HG03432 (cell line): ENCODE results near the gene EEF2KMT.

ENCODE experiments used
- ATAC-seq: cut with Tn5 transposase; IDR thresholded peaks from one replicate; pipeline ENCODE4 v1.9.1; 2021; ENCODE audit warnings: mild to moderate bottlenecking, moderate library complexity; ENCODE audit not compliant: unreplicated experiment

Gene EEF2KMT

GRCh38 chr16:5042574-5043171 is 54.9 kb downstream of the EEF2KMT start:
- no peak for ATAC-seq

- peak; percentile 94 for ATAC-seq
These were observed 55.9 kb downstream of the EEF2KMT start for GRCh38 chr16:5041600-5042133.

DNA sequence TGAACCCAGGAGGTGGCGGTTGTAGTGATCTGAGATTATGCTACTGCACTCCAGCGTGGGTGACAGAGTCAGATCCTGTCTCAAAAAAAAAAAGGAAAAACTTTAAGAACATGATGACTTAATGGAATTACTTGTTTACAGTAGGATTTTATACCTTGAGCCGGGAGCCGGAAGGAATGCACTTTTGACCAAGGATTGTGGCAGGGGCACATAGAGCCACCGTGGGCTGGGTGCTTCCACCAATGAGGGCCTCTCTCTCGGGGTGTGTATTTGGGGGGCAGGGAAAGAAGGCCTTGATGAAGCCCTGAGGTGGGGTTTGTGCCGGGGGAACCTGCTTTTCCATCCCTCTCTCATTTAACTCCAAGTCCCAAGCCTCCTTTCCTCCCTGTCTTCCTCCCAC is 57.1 kb downstream of the EEF2KMT start:
- ATAC-seq = no peak

DNA sequence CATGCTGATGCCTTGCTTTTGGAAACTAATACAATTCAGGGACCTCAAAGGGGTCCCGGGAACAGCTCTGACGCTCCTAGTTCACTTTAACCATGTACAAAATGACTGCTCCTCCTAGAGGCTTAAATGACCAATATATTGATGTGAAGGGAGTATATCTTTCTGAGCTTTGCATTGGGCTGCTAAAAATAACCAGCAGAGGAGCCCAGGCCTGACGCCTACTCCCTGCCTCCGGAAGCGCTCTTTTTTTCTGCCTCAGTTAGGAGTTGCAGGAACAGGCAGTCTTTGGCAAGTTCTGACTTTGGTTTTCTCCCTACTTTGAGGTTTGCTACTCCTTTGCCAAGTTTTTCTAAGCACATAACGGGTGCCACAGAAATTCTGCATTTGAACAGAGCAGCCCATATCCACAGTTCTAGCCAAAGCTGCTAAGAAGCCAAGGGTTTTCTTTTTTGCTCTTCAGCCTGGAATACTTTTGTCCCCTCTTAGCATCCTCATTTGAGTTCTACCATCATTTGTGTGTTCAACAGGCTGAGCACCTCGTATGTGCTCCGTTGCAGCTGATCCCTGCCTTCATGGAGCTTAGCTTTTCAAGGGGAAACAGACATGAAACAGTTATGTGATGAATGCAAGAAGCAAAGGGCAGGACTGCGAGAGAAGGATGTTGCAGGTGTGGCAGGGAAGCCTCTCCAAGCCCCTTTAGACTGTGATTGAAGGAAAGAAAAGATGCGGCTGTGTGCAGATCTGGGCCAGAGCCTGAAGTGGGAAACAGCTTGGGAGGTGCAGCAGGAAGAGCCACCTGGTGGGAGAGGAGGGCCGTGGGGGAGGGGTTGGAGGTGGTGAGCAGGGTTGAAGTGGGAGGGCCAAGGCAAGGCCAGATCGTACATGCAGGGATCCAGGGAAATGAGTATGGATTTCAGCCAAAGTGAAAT is 61.1 kb downstream of the EEF2KMT start:
- ATAC-seq = no peak

DNA sequence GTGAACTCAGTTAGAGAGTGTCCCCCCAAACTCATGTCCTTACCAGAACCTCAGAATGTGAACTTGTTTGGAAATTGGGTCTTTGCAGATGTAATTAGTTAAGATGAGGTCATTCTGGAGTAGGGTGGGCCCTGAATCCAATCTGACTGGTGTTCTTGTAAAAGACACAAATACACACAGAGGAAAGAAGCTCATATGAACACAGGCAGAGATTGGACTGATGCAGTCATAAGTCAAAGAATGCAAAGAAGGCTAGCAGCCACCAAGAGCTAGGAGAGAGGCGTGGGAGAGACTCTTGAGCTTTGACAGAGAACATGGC is 61.7 kb downstream of the EEF2KMT start:
- ATAC-seq = no peak
